Progenitor cell of endocrine pancreas (in vitro differentiated cells): ENCODE measurements around the gene SPTB. TPM values are rescaled to one million over a fixed set of nuclear protein-coding genes. Genes with fewer than 3 reads are reported as not detected.

Source experiments
- DNase-seq: peaks from one replicate; pipeline ENCODE4 v3.0.0; 2021; ENCODE audit warnings: low spot score; ENCODE audit not compliant: unreplicated experiment
- H3K27ac Mint-ChIP-seq: 2 replicates; pipeline ENCODE4 v1.8.0; 2021; ENCODE audit warnings: mild to moderate bottlenecking, moderate library complexity, mixed read lengths
- H3K27me3 Mint-ChIP-seq: 2 replicates; pipeline ENCODE4 v1.8.0; 2021; ENCODE audit warnings: mixed read lengths
- H3K36me3 Mint-ChIP-seq: 2 replicates; pipeline ENCODE4 v1.8.0; 2022; ENCODE audit warnings: mixed read lengths; ENCODE audit not compliant: insufficient read depth
- H3K4me1 Mint-ChIP-seq: 2 replicates; pipeline ENCODE4 v1.8.0; 2021; ENCODE audit warnings: low read depth, mixed read lengths
- H3K4me3 Mint-ChIP-seq: 2 replicates; pipeline ENCODE4 v1.8.0; 2021; ENCODE audit warnings: low read depth, mild to moderate bottlenecking, moderate library complexity, mixed read lengths
- H3K9me3 Mint-ChIP-seq: 2 replicates; pipeline ENCODE4 v1.8.0; 2021; ENCODE audit warnings: low read depth, mixed read lengths
- CTCF ChIP-seq: fragments of 200-600 bp; sonication (generic); IDR thresholded peaks from one replicate; pipeline ENCODE4 v1.5.0; 2021; ENCODE audit warnings: antibody characterized with exemption, mild to moderate bottlenecking; ENCODE audit not compliant: unreplicated experiment
- total RNA-seq: library from RNA; stranded (reverse); gene quantifications from 2 replicates; pipeline ENCODE4 v1.2.1, GENCODE V29; 2021

The SPTB gene
- total RNA-seq, 1 donor from 2014 or later = 1.7 TPM

GRCh38 chr14:64715628-64716412 lies 163.9 kb downstream of the SPTB start:
- DNase-seq = no peak
- Mint-ChIP-seq H3K9me3 (peaks cover 19% of the 10 kb centered on the region), H3K4me3 (peak overlapping the region; percentile 76), H3K27ac (peak overlapping the region; percentile 97), H3K27me3 (no peaks in the 10 kb centered on the region), H3K4me1 (peaks cover 51% of the 10 kb centered on the region), H3K36me3 (peaks cover 19% of the 10 kb centered on the region)
- TF ChIP-seq CTCF = no peak

GRCh38 chr14:64715146-64715627 lies 164.5 kb downstream of the SPTB start:
- Mint-ChIP-seq H3K36me3 (peaks cover 17% of the 10 kb centered on the region), H3K27ac (peak overlapping the region; percentile 97), H3K4me3 (peak overlapping the region; percentile 76), H3K9me3 (peaks cover 19% of the 10 kb centered on the region), H3K27me3 (no peaks in the 10 kb centered on the region), H3K4me1 (peaks cover 46% of the 10 kb centered on the region)
- no peak for DNase-seq
- TF ChIP-seq CTCF = no peak

- Mint-ChIP-seq H3K4me1 (peaks cover 41% of the 10 kb centered on the region), H3K36me3 (peaks cover 17% of the 10 kb centered on the region), H3K27ac (peak overlapping the region; percentile 97), H3K4me3 (no peak overlapping the region), H3K9me3 (peaks cover 19% of the 10 kb centered on the region), H3K27me3 (no peaks in the 10 kb centered on the region)
- no peak for TF ChIP-seq CTCF
- no peak for DNase-seq
Observed at GRCh38 chr14:64714432-64715025, 165.2 kb downstream of the SPTB start.

- Mint-ChIP-seq H3K4me3 (no peak overlapping the region), H3K27me3 (no peaks in the 10 kb centered on the region), H3K27ac (no peak overlapping the region), H3K36me3 (peaks cover 17% of the 10 kb centered on the region), H3K4me1 (peaks cover 46% of the 10 kb centered on the region), H3K9me3 (peaks cover 19% of the 10 kb centered on the region)
- DNase-seq = no peak
- TF ChIP-seq CTCF = no peak
Observed at GRCh38 chr14:64713677-64714076, 166.0 kb downstream of the SPTB start.

GRCh38 chr14:64711039-64711438 lies 168.7 kb downstream of the SPTB start:
- H3K27ac Mint-ChIP-seq = no peak overlapping the region
- H3K9me3 Mint-ChIP-seq = peaks cover 19% of the 10 kb centered on the region
- DNase-seq = no peak
- H3K4me3 Mint-ChIP-seq = no peak overlapping the region
- H3K36me3 Mint-ChIP-seq = peaks cover 17% of the 10 kb centered on the region
- H3K4me1 Mint-ChIP-seq = peaks cover 46% of the 10 kb centered on the region
- TF ChIP-seq CTCF = no peak
- no peaks in the 10 kb centered on the region for H3K27me3 Mint-ChIP-seq
